A673 (cell line): ENCODE measurements around the gene CDK5RAP1. TPM values are rescaled to one million over a fixed set of nuclear protein-coding genes. Genes with fewer than 3 reads are reported as not detected.

Source experiments
- BruUV-seq: library from RNA; stranded (reverse); fragments of 400-500 nt; replicated peaks from 2 replicates; lab custom pipeline; 2021; lab: Mats Ljungman, UMichigan
- CTCF ChIA-PET: fragments of 300-600 bp; sonication (Branson Sonifier 250); formaldehyde crosslinking; loops from one replicate; lab custom pipeline; 2022; ENCODE audit warnings: antibody characterized with exemption; lab: Charles Lee
- POLR2A ChIA-PET: fragments of 300-600 bp; sonication (Branson Sonifier 250); formaldehyde crosslinking; loops from one replicate; lab custom pipeline; 2022; ENCODE audit warnings: antibody characterized with exemption; ENCODE audit not compliant: low non-redundant PET; lab: Charles Lee
- DNase-seq: peaks from one replicate; pipeline ENCODE4 v3.0.0-alpha.2; 2015; ENCODE audit warnings: low spot score
- H3K27ac ChIP-seq: fragments of 200-600 bp; sonication (generic); 2 replicates; pipeline ENCODE4 v1.5.1; 2016; ENCODE audit warnings: mixed run types, low read depth, mild to moderate bottlenecking, mixed read lengths, antibody characterized with exemption, low read length; ENCODE audit not compliant: poor library complexity, severe bottlenecking
- H3K27me3 ChIP-seq: fragments of 200-600 bp; sonication (generic); replicated peaks from 2 replicates; pipeline ENCODE4 v1.6.1; 2017; ENCODE audit warnings: mixed run types, low read depth, mild to moderate bottlenecking, mixed read lengths, antibody characterized with exemption, low read length; ENCODE audit not compliant: insufficient read depth, poor library complexity
- H3K36me3 ChIP-seq: fragments of 200-600 bp; sonication (generic); 2 replicates; pipeline ENCODE4 v1.6.1; 2016; ENCODE audit warnings: mixed run types, mild to moderate bottlenecking, mixed read lengths, antibody characterized with exemption, low read length; ENCODE audit not compliant: insufficient read depth, poor library complexity, severe bottlenecking
- H3K4me1 ChIP-seq: fragments of 200-600 bp; sonication (generic); 2 replicates; pipeline ENCODE4 v1.6.1; 2017; ENCODE audit warnings: mixed run types, mild to moderate bottlenecking, mixed read lengths, antibody characterized with exemption, low read length; ENCODE audit not compliant: insufficient read depth, poor library complexity, severe bottlenecking
- H3K4me3 ChIP-seq: fragments of 200-600 bp; sonication (generic); 2 replicates; pipeline ENCODE4 v1.5.1; 2016; ENCODE audit warnings: low read depth, mixed run types, mild to moderate bottlenecking, mixed read lengths, low read length; ENCODE audit not compliant: poor library complexity, severe bottlenecking
- H3K9me3 ChIP-seq: fragments of 200-600 bp; sonication (generic); 2 replicates; pipeline ENCODE4 v1.6.1; 2016; ENCODE audit warnings: mixed run types, low read depth, mild to moderate bottlenecking, mixed read lengths, antibody characterized with exemption, low read length; ENCODE audit not compliant: poor library complexity, severe bottlenecking
- CTCF ChIP-seq: fragments of 300-800, 200-600 bp; sonication (generic); conservative IDR thresholded peaks from 2 replicates; pipeline ENCODE4 v1.5.1; 2017; ENCODE audit warnings: low read depth, mild to moderate bottlenecking, antibody characterized with exemption, low read length, moderate library complexity, mixed read lengths
- EZH2 ChIP-seq: fragments of 200-600 bp; sonication (generic); IDR thresholded peaks from 2 replicates; pipeline ENCODE4 v1.6.1; 2017; ENCODE audit warnings: borderline replicate concordance, low read depth, mild to moderate bottlenecking, mixed read lengths, antibody characterized with exemption, low read length; ENCODE audit not compliant: poor library complexity, severe bottlenecking
- intact Hi-C: fragments of 100-400 bp; cut with micrococcal nuclease; formaldehyde crosslinking; loops from one replicate; pipeline ENCODE4 v1.10.0; 2022; ENCODE audit not compliant: unreplicated experiment
- total RNA-seq: library from RNA; stranded (reverse); gene quantifications from 2 replicates; pipeline ENCODE4 v1.2.3, GENCODE V29; 2021

Gene CDK5RAP1
- total RNA-seq, 1 experiment from 2014 or later = 52.7 TPM

- no TSS peak for BruUV-seq
- Histone ChIP-seq H3K36me3 (peaks cover 38% of the 10 kb centered on the region), H3K27ac (no peak overlapping the region), H3K27me3 (no peaks in the 10 kb centered on the region), H3K4me3 (no peak overlapping the region), H3K4me1 (no peaks in the 10 kb centered on the region), H3K9me3 (no peaks in the 10 kb centered on the region)
- ChIA-PET POLR2A (no interaction called here), CTCF (no interaction called here)
- no peak for DNase-seq
- TF ChIP-seq CTCF = no peak
- no peak for TF ChIP-seq EZH2
- intact Hi-C loops = no loop called here
These were observed 31.0 kb downstream of the CDK5RAP1 start for GRCh38 chr20:33370291-33370690.

- no peak for DNase-seq
- ChIA-PET CTCF (no interaction called here), POLR2A (no interaction called here)
- Histone ChIP-seq H3K4me3 (no peak overlapping the region), H3K36me3 (peaks cover 42% of the 10 kb centered on the region), H3K4me1 (no peaks in the 10 kb centered on the region), H3K9me3 (no peaks in the 10 kb centered on the region), H3K27me3 (no peaks in the 10 kb centered on the region), H3K27ac (no peak overlapping the region)
- BruUV-seq = no TSS peak
- intact Hi-C loops = no loop called here
- no peak for TF ChIP-seq CTCF
- TF ChIP-seq EZH2 = no peak
These were observed 38.4 kb downstream of the CDK5RAP1 start for GRCh38 chr20:33362898-33363297.

GRCh38 chr20:33359399-33360261 lies 41.7 kb downstream of the CDK5RAP1 start:
- CTCF ChIA-PET = no interaction called here
- H3K36me3 ChIP-seq = peaks cover 28% of the 10 kb centered on the region
- intact Hi-C loops = no loop called here
- no peak for DNase-seq
- BruUV-seq = no TSS peak
- TF ChIP-seq EZH2 = no peak
- TF ChIP-seq CTCF = no peak
- H3K4me3 ChIP-seq = no peak overlapping the region
- no peak overlapping the region for H3K27ac ChIP-seq
- no peaks in the 10 kb centered on the region for H3K27me3 ChIP-seq
- H3K9me3 ChIP-seq = no peaks in the 10 kb centered on the region
- H3K4me1 ChIP-seq = no peaks in the 10 kb centered on the region
- POLR2A ChIA-PET = no interaction called here
